ENCODE results near the gene TEX38.

DNA sequence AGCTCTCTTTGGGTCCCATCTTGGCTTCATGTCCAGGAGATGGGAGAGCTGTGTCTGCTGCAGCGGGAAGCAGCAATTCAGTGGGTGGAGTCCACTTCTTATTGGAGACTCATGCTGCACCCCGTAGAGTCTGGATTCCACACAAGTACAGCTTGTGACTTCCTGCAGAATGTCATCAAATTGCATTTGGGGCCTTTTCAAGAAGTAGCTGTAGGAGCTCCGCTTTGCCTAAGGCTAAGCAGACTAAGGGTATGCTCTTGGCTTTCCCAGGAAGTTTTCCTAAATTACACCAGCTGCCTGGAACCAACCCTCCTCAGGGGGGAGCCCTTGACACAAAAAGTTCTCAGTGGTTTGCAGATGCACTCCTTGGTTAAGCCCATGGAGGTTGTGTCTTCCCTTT lies 49.3 kb upstream of the TEX38 start:
- TF ChIP-seq, protein P1, sequence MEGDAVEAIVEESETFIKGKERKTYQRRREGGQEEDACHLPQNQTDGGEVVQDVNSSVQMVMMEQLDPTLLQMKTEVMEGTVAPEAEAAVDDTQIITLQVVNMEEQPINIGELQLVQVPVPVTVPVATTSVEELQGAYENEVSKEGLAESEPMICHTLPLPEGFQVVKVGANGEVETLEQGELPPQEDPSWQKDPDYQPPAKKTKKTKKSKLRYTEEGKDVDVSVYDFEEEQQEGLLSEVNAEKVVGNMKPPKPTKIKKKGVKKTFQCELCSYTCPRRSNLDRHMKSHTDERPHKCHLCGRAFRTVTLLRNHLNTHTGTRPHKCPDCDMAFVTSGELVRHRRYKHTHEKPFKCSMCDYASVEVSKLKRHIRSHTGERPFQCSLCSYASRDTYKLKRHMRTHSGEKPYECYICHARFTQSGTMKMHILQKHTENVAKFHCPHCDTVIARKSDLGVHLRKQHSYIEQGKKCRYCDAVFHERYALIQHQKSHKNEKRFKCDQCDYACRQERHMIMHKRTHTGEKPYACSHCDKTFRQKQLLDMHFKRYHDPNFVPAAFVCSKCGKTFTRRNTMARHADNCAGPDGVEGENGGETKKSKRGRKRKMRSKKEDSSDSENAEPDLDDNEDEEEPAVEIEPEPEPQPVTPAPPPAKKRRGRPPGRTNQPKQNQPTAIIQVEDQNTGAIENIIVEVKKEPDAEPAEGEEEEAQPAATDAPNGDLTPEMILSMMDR (IDR thresholded peaks at IDR 0.05 in 2 of 3, conservative IDR thresholded peaks at IDR 0.05 in 1 of 3; ENCODE audit: control insufficient read depth in 2 of 3, extremely low read depth in 1 of 3, insufficient read depth in 1 of 3, low read depth in 3 of 3, low read length in 3 of 3) = peak; percentile 47 to 56 (median 49); a peak in 5 of 6 replicates
- TF ChIP-seq, protein P2, sequence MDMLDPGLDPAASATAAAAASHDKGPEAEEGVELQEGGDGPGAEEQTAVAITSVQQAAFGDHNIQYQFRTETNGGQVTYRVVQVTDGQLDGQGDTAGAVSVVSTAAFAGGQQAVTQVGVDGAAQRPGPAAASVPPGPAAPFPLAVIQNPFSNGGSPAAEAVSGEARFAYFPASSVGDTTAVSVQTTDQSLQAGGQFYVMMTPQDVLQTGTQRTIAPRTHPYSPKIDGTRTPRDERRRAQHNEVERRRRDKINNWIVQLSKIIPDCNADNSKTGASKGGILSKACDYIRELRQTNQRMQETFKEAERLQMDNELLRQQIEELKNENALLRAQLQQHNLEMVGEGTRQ (IDR thresholded peaks at IDR 0.05; ENCODE audit: borderline replicate concordance, low read depth, low read length) = no peak
- TF ChIP-seq EGR1 (IDR thresholded peaks at IDR 0.05; ENCODE audit: borderline replicate concordance in 1 of 2, low read depth in 2 of 2, low read length in 2 of 2) (no peak), EP300 (IDR thresholded peaks at IDR 0.05; ENCODE audit: borderline replicate concordance in 1 of 2, control insufficient read depth in 1 of 2, low read depth in 2 of 2, low read length in 2 of 2) (no peak), BACH1 (IDR thresholded peaks at IDR 0.05; ENCODE audit: borderline replicate concordance) (no peak)

All from GM12878 (cell line).